Mesendoderm (in vitro differentiated cells): ENCODE measurements around the gene UBTD1.
"Not testable (repeated sequence)": the region's sequence is repeated elsewhere in the genome, so short reads cannot be mapped to it uniquely, and the experiment has no call there.

Experiments used
- DNase-seq: peaks from one replicate; pipeline ENCODE4 v3.0.0; 2013
- H2AK5ac ChIP-seq: 2 replicates; pipeline ENCODE4 v1.6.1; 2013; ENCODE audit warnings: low read length, inconsistent platforms
- H2BK120ac ChIP-seq: 2 replicates; pipeline ENCODE4 v1.6.1; 2013; ENCODE audit warnings: low read depth, mild to moderate bottlenecking, low read length, moderate library complexity, mixed read lengths
- H2BK15ac ChIP-seq: replicated peaks from 2 replicates; pipeline ENCODE4 v1.6.1; 2013; ENCODE audit warnings: low read depth, mild to moderate bottlenecking, moderate library complexity
- H2BK5ac ChIP-seq: 2 replicates; pipeline ENCODE4 v1.6.1; 2013; ENCODE audit warnings: low read length, inconsistent platforms
- H3K18ac ChIP-seq: 2 replicates; pipeline ENCODE4 v1.6.1; 2013; ENCODE audit warnings: mild to moderate bottlenecking, low read length, mixed read lengths
- H3K23ac ChIP-seq: one replicate; pipeline ENCODE4 v1.6.1; 2013; ENCODE audit warnings: low read length
- H3K27ac ChIP-seq: 2 replicates; pipeline ENCODE4 v1.5.1; 2013; ENCODE audit warnings: low read depth, mild to moderate bottlenecking, inconsistent platforms, low read length, moderate library complexity
- H3K27me3 ChIP-seq: 2 replicates; pipeline ENCODE4 v1.6.1; 2013; ENCODE audit warnings: low read length, control low read depth, mild to moderate bottlenecking, inconsistent platforms; ENCODE audit not compliant: insufficient read depth, poor library complexity
- H3K36me3 ChIP-seq: 2 replicates; pipeline ENCODE4 v1.6.1; 2013; ENCODE audit warnings: low read length, inconsistent platforms; ENCODE audit not compliant: control insufficient read depth, insufficient read depth
- H3K4ac ChIP-seq: one replicate; pipeline ENCODE4 v1.6.1; 2013; ENCODE audit warnings: low read depth, mild to moderate bottlenecking, low read length, moderate library complexity
- H3K4me1 ChIP-seq: 2 replicates; pipeline ENCODE4 v1.6.1; 2013; ENCODE audit warnings: low read depth, low read length, inconsistent platforms; ENCODE audit not compliant: control insufficient read depth
- H3K4me2 ChIP-seq: 2 replicates; pipeline ENCODE4 v1.6.1; 2013; ENCODE audit warnings: low read length
- H3K4me3 ChIP-seq: 2 replicates; pipeline ENCODE4 v1.5.1; 2013; ENCODE audit warnings: mild to moderate bottlenecking, low read length
- H3K56ac ChIP-seq: one replicate; pipeline ENCODE4 v1.6.1; 2013; ENCODE audit warnings: low read length
- H3K79me1 ChIP-seq: 2 replicates; pipeline ENCODE4 v1.6.1; 2013; ENCODE audit warnings: low read length, inconsistent platforms
- H3K79me2 ChIP-seq: 2 replicates; pipeline ENCODE4 v1.6.1; 2013; ENCODE audit warnings: mild to moderate bottlenecking, low read length; ENCODE audit not compliant: control insufficient read depth, insufficient read depth
- H3K9ac ChIP-seq: 2 replicates; pipeline ENCODE4 v1.6.1; 2013; ENCODE audit warnings: low read length, inconsistent platforms
- H4K5ac ChIP-seq: one replicate; pipeline ENCODE4 v1.6.1; 2013; ENCODE audit warnings: low read length
- H4K8ac ChIP-seq: one replicate; pipeline ENCODE4 v1.6.1; 2013; ENCODE audit warnings: low read depth, mild to moderate bottlenecking, control low read depth, low read length, moderate library complexity
- whole genome bisulfite sequencing: extraction: QIAGEN DNeasy Blood & Tissue Kit; methylation state at CpG from one replicate; pipeline ENCODE4 v1.1.7; 2013; ENCODE audit warnings: low lambda C conversion rate, missing lambda C conversion rate; ENCODE audit not compliant: insufficient coverage; ENCODE audit errors: extremely low coverage; 5-methylcytosine and 5-hydroxymethylcytosine counted together

UBTD1 gene

DNA sequence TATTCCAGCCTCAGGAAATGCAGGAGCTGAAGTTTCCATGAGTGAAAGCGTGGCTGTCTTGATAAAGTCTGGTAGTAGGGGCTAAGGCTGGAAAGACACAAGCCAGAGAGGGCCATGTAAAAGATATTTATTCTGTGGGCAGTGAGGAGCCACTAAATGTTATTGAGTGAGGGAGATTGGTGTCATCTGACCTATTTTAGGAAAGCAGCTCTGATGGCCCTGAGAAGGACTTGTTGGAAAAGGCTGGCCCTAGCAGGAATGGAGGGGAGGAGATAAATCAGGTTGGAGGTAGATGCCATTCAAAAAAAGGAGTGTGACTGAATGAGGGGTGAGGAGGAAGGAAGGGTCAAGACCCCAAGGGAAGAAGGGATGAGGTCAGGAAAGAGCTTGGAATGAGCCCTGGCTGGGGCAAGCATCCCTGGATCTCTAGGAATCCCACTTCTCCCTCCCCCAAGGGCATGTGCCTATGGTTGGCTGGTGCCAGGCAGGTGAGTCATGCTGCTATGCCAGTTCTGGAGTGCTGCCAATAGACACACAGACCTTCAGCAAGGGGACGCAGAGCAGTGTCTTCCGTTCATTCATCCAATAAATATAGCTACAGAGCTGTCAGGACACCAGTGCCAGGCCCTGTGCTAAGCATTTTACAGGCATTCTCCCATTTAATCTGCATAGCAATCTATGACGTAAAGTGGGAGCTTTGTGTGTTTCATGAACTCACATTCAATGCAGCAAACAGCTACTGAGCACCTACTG, 75.8 kb downstream of the UBTD1 start:
- Histone ChIP-seq H3K36me3 (no peaks in the 10 kb centered on the region), H3K4ac (no peak overlapping the region), H3K4me3 (no peak overlapping the region), H3K79me1 (no peaks in the 10 kb centered on the region), H2BK15ac (no peak overlapping the region), H3K56ac (no peak overlapping the region), H2BK5ac (no peak overlapping the region), H4K5ac (no peak overlapping the region), H3K18ac (no peak overlapping the region), H3K27ac (no peak overlapping the region), H3K23ac (no peak overlapping the region), H3K27me3 (no peaks in the 10 kb centered on the region), H2AK5ac (no peak overlapping the region), H3K9ac (no peak overlapping the region), H3K4me2 (no peak overlapping the region), H4K8ac (no peak overlapping the region), H2BK120ac (no peak overlapping the region), H3K79me2 (no peaks in the 10 kb centered on the region), H3K4me1 (no peaks in the 10 kb centered on the region)
- no CpG with 5 or more reads among the region's 4 CpGs for WGBS
- peak; percentile 95 for DNase-seq

GRCh38 chr10:97575127-97575668, 76.5 kb downstream of the UBTD1 start:
- WGBS = no CpG with 5 or more reads among the region's 6 CpGs
- peak; percentile 61 for DNase-seq
- H3K79me1 ChIP-seq = no peaks in the 10 kb centered on the region

GRCh38 chr10:97576487-97576886, 77.8 kb downstream of the UBTD1 start:
- not testable (repeated sequence) for H3K27ac ChIP-seq, H3K4me1 ChIP-seq, H2BK15ac ChIP-seq, H2AK5ac ChIP-seq, H4K8ac ChIP-seq, H4K5ac ChIP-seq, H3K4me3 ChIP-seq, H3K23ac ChIP-seq, DNase-seq, H3K79me1 ChIP-seq, H3K4ac ChIP-seq, H3K9ac ChIP-seq, H3K36me3 ChIP-seq, H3K56ac ChIP-seq, H3K18ac ChIP-seq, H3K79me2 ChIP-seq, H3K4me2 ChIP-seq, H3K27me3 ChIP-seq, H2BK120ac ChIP-seq, H2BK5ac ChIP-seq
- no CpG with 5 or more reads among the region's 5 CpGs for WGBS

More at GRCh38 chr10:97575127-97575668, 76.5 kb downstream of the UBTD1 start:
- no peak overlapping the region for H4K5ac ChIP-seq
- no peaks in the 10 kb centered on the region for H3K4me1 ChIP-seq
- H2BK15ac ChIP-seq = no peak overlapping the region
- H3K79me2 ChIP-seq = no peaks in the 10 kb centered on the region
- no peak overlapping the region for H3K4me2 ChIP-seq
- H3K56ac ChIP-seq = no peak overlapping the region
- H3K4ac ChIP-seq = no peak overlapping the region
- H3K23ac ChIP-seq = no peak overlapping the region
- H3K9ac ChIP-seq = no peak overlapping the region
- no peak overlapping the region for H2BK5ac ChIP-seq
- no peak overlapping the region for H3K18ac ChIP-seq
- no peak overlapping the region for H3K27ac ChIP-seq
- H2AK5ac ChIP-seq = no peak overlapping the region
- H4K8ac ChIP-seq = no peak overlapping the region
- H3K4me3 ChIP-seq = no peak overlapping the region
- H2BK120ac ChIP-seq = no peak overlapping the region
- no peaks in the 10 kb centered on the region for H3K27me3 ChIP-seq
- no peaks in the 10 kb centered on the region for H3K36me3 ChIP-seq

- no peak overlapping the region for H3K4me3 ChIP-seq
- no peak overlapping the region for H3K56ac ChIP-seq
- no peaks in the 10 kb centered on the region for H3K36me3 ChIP-seq
- no peak overlapping the region for H4K8ac ChIP-seq
- H3K4me1 ChIP-seq = no peaks in the 10 kb centered on the region
- no peak overlapping the region for H3K23ac ChIP-seq
- no peak overlapping the region for H3K18ac ChIP-seq
- no peaks in the 10 kb centered on the region for H3K27me3 ChIP-seq
- no peak overlapping the region for H2BK15ac ChIP-seq
- no peak overlapping the region for H2AK5ac ChIP-seq
- no CpG with 5 or more reads among the region's 9 CpGs for WGBS
- no peak overlapping the region for H4K5ac ChIP-seq
- no peak overlapping the region for H3K9ac ChIP-seq
- no peak overlapping the region for H2BK5ac ChIP-seq
- H3K4me2 ChIP-seq = no peak overlapping the region
- no peak overlapping the region for H3K27ac ChIP-seq
- H2BK120ac ChIP-seq = no peak overlapping the region
- no peak for DNase-seq
- no peaks in the 10 kb centered on the region for H3K79me2 ChIP-seq
- no peak overlapping the region for H3K4ac ChIP-seq
- no peaks in the 10 kb centered on the region for H3K79me1 ChIP-seq
Measured at GRCh38 chr10:97577701-97578100, 79.0 kb downstream of the UBTD1 start.

- no peak overlapping the region for H2BK5ac ChIP-seq
- no peak overlapping the region for H4K8ac ChIP-seq
- no peak overlapping the region for H3K4me3 ChIP-seq
- no peaks in the 10 kb centered on the region for H3K36me3 ChIP-seq
- H3K4me2 ChIP-seq = no peak overlapping the region
- no peaks in the 10 kb centered on the region for H3K27me3 ChIP-seq
- no peaks in the 10 kb centered on the region for H3K79me1 ChIP-seq
- H2BK15ac ChIP-seq = no peak overlapping the region
- no CpG with 5 or more reads among the region's 40 CpGs for WGBS
- no peak overlapping the region for H3K27ac ChIP-seq
- H2AK5ac ChIP-seq = no peak overlapping the region
- no peak overlapping the region for H3K9ac ChIP-seq
- H3K56ac ChIP-seq = no peak overlapping the region
- no peaks in the 10 kb centered on the region for H3K79me2 ChIP-seq
- no peak for DNase-seq
- H3K23ac ChIP-seq = no peak overlapping the region
- no peaks in the 10 kb centered on the region for H3K4me1 ChIP-seq
- no peak overlapping the region for H4K5ac ChIP-seq
- H2BK120ac ChIP-seq = no peak overlapping the region
- H3K4ac ChIP-seq = no peak overlapping the region
- H3K18ac ChIP-seq = no peak overlapping the region
Measured at GRCh38 chr10:97578171-97578844, 79.6 kb downstream of the UBTD1 start.
